OCI-LY7 (cell line): Measurements from ENCODE around the gene IRX1. TPM values are rescaled to one million over a fixed set of nuclear protein-coding genes. Genes with fewer than 3 reads are reported as not detected.

ENCODE experiments used
- BruUV-seq: library from RNA; stranded (reverse); fragments of 400-500 nt; replicated peaks from 2 replicates; lab custom pipeline; 2021; lab: Mats Ljungman, UMichigan
- CTCF ChIA-PET: fragments of 300-600 bp; sonication (Branson Sonifier 250); formaldehyde crosslinking; loops from one replicate; lab custom pipeline; 2022; ENCODE audit warnings: antibody characterized with exemption; ENCODE audit not compliant: unreplicated experiment; lab: Charles Lee
- POLR2A ChIA-PET: fragments of 300-600 bp; sonication (Branson Sonifier 250); formaldehyde crosslinking; loops from one replicate; lab custom pipeline; 2022; ENCODE audit warnings: antibody characterized with exemption; lab: Charles Lee
- DNase-seq: peaks from one replicate; pipeline ENCODE4 v3.0.0-alpha.2; 2015; ENCODE audit warnings: low spot score
- H2AFZ ChIP-seq: fragments of 200-600 bp; sonication (generic), shearing (Covaris generic); 2 replicates; pipeline ENCODE4 v1.6.1; 2014; ENCODE audit warnings: mild to moderate bottlenecking, antibody characterized with exemption, low read length, moderate library complexity
- H3K27ac ChIP-seq: fragments of 200-600 bp; sonication (generic); 2 replicates; pipeline ENCODE4 v1.5.1; 2014; ENCODE audit warnings: mixed run types, low read depth, mild to moderate bottlenecking, moderate library complexity, low read length, inconsistent platforms; ENCODE audit not compliant: poor library complexity, severe bottlenecking
- H3K36me3 ChIP-seq: fragments of 200-600 bp; sonication (generic); 2 replicates; pipeline ENCODE4 v1.6.1; 2014; ENCODE audit warnings: mild to moderate bottlenecking, antibody characterized with exemption, low read length, moderate library complexity, mixed read lengths; ENCODE audit not compliant: insufficient read depth
- H3K4me1 ChIP-seq: fragments of 200-600 bp; sonication (generic); 2 replicates; pipeline ENCODE4 v1.5.1; 2014; ENCODE audit warnings: mild to moderate bottlenecking, low read length; ENCODE audit not compliant: insufficient read depth, poor library complexity, severe bottlenecking
- H3K4me2 ChIP-seq: fragments of 200-600 bp; sonication (generic); 2 replicates; pipeline ENCODE4 v1.6.1; 2014; ENCODE audit warnings: mild to moderate bottlenecking, low read length
- H3K4me3 ChIP-seq: fragments of 200-600 bp; sonication (generic); 2 replicates; pipeline ENCODE4 v1.5.1; 2014; ENCODE audit warnings: mild to moderate bottlenecking, low read depth, low read length; ENCODE audit not compliant: poor library complexity, severe bottlenecking
- H3K79me2 ChIP-seq: fragments of 200-600 bp; sonication (generic); 2 replicates; pipeline ENCODE4 v1.6.1; 2016; ENCODE audit warnings: low read depth, mild to moderate bottlenecking, low read length, moderate library complexity, mixed read lengths; ENCODE audit not compliant: insufficient read depth
- H3K9me2 ChIP-seq: fragments of 200-600 bp; sonication (generic); 2 replicates; pipeline ENCODE4 v1.6.1; 2016; ENCODE audit warnings: mild to moderate bottlenecking, low read length, mixed read lengths; ENCODE audit not compliant: insufficient read depth
- H3K9me3 ChIP-seq: fragments of 200-600 bp; sonication (generic); 2 replicates; pipeline ENCODE4 v1.6.1; 2014; ENCODE audit warnings: mild to moderate bottlenecking, mixed run types, low read length, mixed read lengths
- H4K20me1 ChIP-seq: fragments of 200-600 bp; sonication (generic); 2 replicates; pipeline ENCODE4 v1.6.1; 2014; ENCODE audit warnings: mild to moderate bottlenecking, antibody characterized with exemption, low read length, moderate library complexity, mixed read lengths; ENCODE audit not compliant: insufficient read depth
- CTCF ChIP-seq: fragments of 200-600 bp; sonication (generic); conservative IDR thresholded peaks from 2 replicates; pipeline ENCODE4 v1.5.1; 2014; ENCODE audit warnings: mild to moderate bottlenecking, antibody characterized with exemption, low read length, moderate library complexity, mixed read lengths
- EZH2phosphoT487 ChIP-seq: fragments of 200-600 bp; sonication (generic); IDR thresholded peaks from 2 replicates; pipeline ENCODE4 v1.6.1; 2018; ENCODE audit warnings: low read depth, borderline replicate concordance, mild to moderate bottlenecking, mixed run types, antibody characterized with exemption, low read length, moderate library complexity, mixed read lengths
- intact Hi-C: fragments of 100-400 bp; cut with micrococcal nuclease; formaldehyde crosslinking; loops from one replicate; pipeline ENCODE4 v1.10.0; 2022; ENCODE audit not compliant: unreplicated experiment
- total RNA-seq, 2 experiments: library from RNA; depleted of rRNA in 1 of 2; stranded (reverse); fragments of >200 nt in 1 of 2; shearing (Covaris generic) in 1 of 2; gene quantifications; 2 replicates each; pipeline ENCODE4 v1.2.3, GENCODE V29; 2014 to 2022

The IRX1 gene
- total RNA-seq, 2 experiments from 2014 or later: not detected

DNA sequence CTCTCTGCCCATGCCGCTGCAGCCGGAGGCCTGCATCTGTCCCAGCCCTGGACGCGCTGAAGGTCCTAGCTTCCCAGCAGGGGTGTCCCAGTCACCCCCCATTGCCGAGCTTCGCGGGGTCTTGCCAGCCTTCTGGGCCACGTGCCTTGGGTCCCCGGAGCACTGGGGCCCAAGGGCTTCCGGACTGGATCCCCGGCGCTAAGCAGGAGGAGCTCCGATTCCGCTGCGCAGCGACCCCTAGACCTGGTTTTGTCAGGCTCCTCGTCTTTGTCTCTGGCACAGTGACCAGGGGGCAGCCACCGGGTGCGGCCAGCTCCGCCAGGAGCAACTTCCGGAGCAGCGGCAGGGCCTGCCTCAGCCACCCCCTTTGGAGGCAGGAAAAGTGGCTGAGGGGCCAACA, 3.3 kb upstream of the IRX1 start:
- no peaks in the 10 kb centered on the region for H3K4me1 ChIP-seq
- ChIA-PET CTCF (no interaction called here), POLR2A (no interaction called here)
- H3K79me2 ChIP-seq: no peaks in the 10 kb centered on the region
- H3K27ac ChIP-seq: no peak overlapping the region
- no peaks in the 10 kb centered on the region for H4K20me1 ChIP-seq
- H3K9me2 ChIP-seq: no peaks in the 10 kb centered on the region
- H3K36me3 ChIP-seq: no peaks in the 10 kb centered on the region
- BruUV-seq: no TSS peak
- no peak overlapping the region for H3K4me2 ChIP-seq
- H2AFZ ChIP-seq: no peak overlapping the region
- TF ChIP-seq CTCF: no peak
- no peak for TF ChIP-seq EZH2phosphoT487
- DNase-seq: no peak
- intact Hi-C loops: no loop called here
- no peaks in the 10 kb centered on the region for H3K9me3 ChIP-seq
- no peak overlapping the region for H3K4me3 ChIP-seq

- H3K9me2 ChIP-seq: no peaks in the 10 kb centered on the region
- no TSS peak for BruUV-seq
- DNase-seq: no peak
- H3K4me1 ChIP-seq: no peaks in the 10 kb centered on the region
- no peaks in the 10 kb centered on the region for H4K20me1 ChIP-seq
- TF ChIP-seq CTCF: no peak
- TF ChIP-seq EZH2phosphoT487: no peak
- CTCF ChIA-PET: no interaction called here
- H3K79me2 ChIP-seq: no peaks in the 10 kb centered on the region
- H3K4me2 ChIP-seq: no peak overlapping the region
- intact Hi-C loops: no loop called here
- POLR2A ChIA-PET: no interaction called here
- H3K36me3 ChIP-seq: no peaks in the 10 kb centered on the region
- no peak overlapping the region for H3K4me3 ChIP-seq
- no peaks in the 10 kb centered on the region for H3K9me3 ChIP-seq
- H3K27ac ChIP-seq: no peak overlapping the region
- no peak overlapping the region for H2AFZ ChIP-seq
These were observed 1.7 kb upstream of the IRX1 start for GRCh38 chr5:3593771-3594509.

- no peak overlapping the region for H2AFZ ChIP-seq
- H3K9me3 ChIP-seq: no peaks in the 10 kb centered on the region
- H3K4me2 ChIP-seq: no peak overlapping the region
- POLR2A ChIA-PET: no interaction called here
- no peaks in the 10 kb centered on the region for H3K79me2 ChIP-seq
- H3K36me3 ChIP-seq: no peaks in the 10 kb centered on the region
- TF ChIP-seq CTCF: no peak
- no peak for TF ChIP-seq EZH2phosphoT487
- intact Hi-C loops: no loop called here
- H4K20me1 ChIP-seq: no peaks in the 10 kb centered on the region
- BruUV-seq: no TSS peak
- H3K4me1 ChIP-seq: no peaks in the 10 kb centered on the region
- no peaks in the 10 kb centered on the region for H3K9me2 ChIP-seq
- DNase-seq: no peak
- CTCF ChIA-PET: no interaction called here
- no peak overlapping the region for H3K27ac ChIP-seq
- H3K4me3 ChIP-seq: no peak overlapping the region
These were observed 1.1 kb upstream of the IRX1 start for GRCh38 chr5:3594510-3595005.
